GM12878 (cell line): ENCODE results near the gene CCL22. TPM values are rescaled to one million over a fixed set of nuclear protein-coding genes. Genes with fewer than 3 reads are reported as not detected.

ENCODE experiments used
- IKZF2 ChIP-seq, 2 experiments: fragments of 450-650 bp; IDR thresholded peaks; 2 replicates each; pipeline ENCODE4 v1.6.1; 2017; ENCODE audit warnings: mild to moderate bottlenecking in 2 of 2, moderate library complexity in 2 of 2
- SREBF1 ChIP-seq: IDR thresholded peaks from 2 replicates; pipeline ENCODE4 v1.6.1; 2012; ENCODE audit warnings: mild to moderate bottlenecking, low read length
- STAT1 ChIP-seq: fragments of 450-650 bp; conservative IDR thresholded peaks from 2 replicates; pipeline ENCODE4 v1.6.1; 2014; ENCODE audit warnings: antibody characterized with exemption, mild to moderate bottlenecking
- ZNF217 ChIP-seq: fragments of 450-650 bp; IDR thresholded peaks from 2 replicates; pipeline ENCODE4 v1.6.1; 2017; ENCODE audit warnings: antibody characterized with exemption, mild to moderate bottlenecking
- polyA plus RNA-seq, 11 experiments: library from polyadenylated mRNA; depleted of rRNA in 4 of 11; unstranded in 6 of 11; stranded (reverse) in 5 of 11; fragments of >200 nt; fragmentation: Nextera tagmentation in 4 of 11; fragmentation: Illumina TruSeq in 1 of 11; extraction: Ambion mirVana in 4 of 11; extraction: Trizol in 1 of 11; gene quantifications; 1 replicate in 1 of 11; 2 replicates in 10 of 11; pipeline versions ENCODE4 v1.2.1 to v1.2.3, GENCODE V29; 2011 to 2016; ENCODE audit warnings: inconsistent platforms in 2 of 11, missing spikeins in 2 of 11, low read depth in 1 of 11
- total RNA-seq, 4 experiments: library from RNA; depleted of rRNA in 3 of 4; stranded (reverse); fragments of >200 nt in 3 of 4; fragmentation: Illumina TruSeq in 1 of 4; extraction: Trizol in 1 of 4; gene quantifications; 2 replicates each; pipeline versions ENCODE4 v1.2.1 to v1.2.3, GENCODE V29; 2013 to 2021
- TF ChIP-seq, protein P1 (sequence below): fragments of 150-350 bp; IDR thresholded peaks from 2 replicates; pipeline ENCODE4 v1.6.1; 2014; ENCODE audit warnings: mild to moderate bottlenecking, low read depth, low read length
- TF ChIP-seq, protein P2 (sequence below): fragments of 450-650 bp; IDR thresholded peaks from 2 replicates; pipeline ENCODE4 v1.6.1; 2017; ENCODE audit warnings: mild to moderate bottlenecking, moderate library complexity
- TF ChIP-seq, protein P3 (sequence below): fragments of 450-650 bp; IDR thresholded peaks from 2 replicates; pipeline ENCODE4 v1.6.1; 2017; ENCODE audit warnings: antibody characterized with exemption, mild to moderate bottlenecking, moderate library complexity

CCL22 gene
- total and polyA plus RNA-seq, 10 of the 15 experiments (the other 5 are each of a cell fraction or from before 2014, with no cell fraction given): 38.0 to 704 (median 349) TPM

DNA sequence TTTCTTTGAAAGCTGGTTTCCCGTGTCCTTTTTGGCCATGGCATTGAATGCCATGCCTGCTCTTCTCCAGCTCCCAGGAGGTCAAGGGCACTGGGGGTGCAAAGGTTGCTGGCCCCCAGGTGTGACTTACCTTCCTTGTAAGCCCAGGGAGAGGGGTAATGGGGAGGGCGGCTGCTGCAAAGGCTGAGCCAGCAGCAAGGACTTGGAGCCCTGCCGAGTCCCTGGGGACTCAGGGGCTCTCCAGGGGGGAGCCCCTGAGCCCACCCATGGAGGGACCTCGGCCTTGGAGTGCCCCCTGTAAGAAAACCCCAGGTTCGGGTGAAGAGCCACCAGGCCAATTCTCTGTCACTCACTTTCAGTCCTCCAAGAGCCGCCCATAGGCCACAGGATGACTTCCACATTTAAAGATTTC lies 5.9 kb upstream of the CCL22 start (continued):
- TF ChIP-seq, protein P1, sequence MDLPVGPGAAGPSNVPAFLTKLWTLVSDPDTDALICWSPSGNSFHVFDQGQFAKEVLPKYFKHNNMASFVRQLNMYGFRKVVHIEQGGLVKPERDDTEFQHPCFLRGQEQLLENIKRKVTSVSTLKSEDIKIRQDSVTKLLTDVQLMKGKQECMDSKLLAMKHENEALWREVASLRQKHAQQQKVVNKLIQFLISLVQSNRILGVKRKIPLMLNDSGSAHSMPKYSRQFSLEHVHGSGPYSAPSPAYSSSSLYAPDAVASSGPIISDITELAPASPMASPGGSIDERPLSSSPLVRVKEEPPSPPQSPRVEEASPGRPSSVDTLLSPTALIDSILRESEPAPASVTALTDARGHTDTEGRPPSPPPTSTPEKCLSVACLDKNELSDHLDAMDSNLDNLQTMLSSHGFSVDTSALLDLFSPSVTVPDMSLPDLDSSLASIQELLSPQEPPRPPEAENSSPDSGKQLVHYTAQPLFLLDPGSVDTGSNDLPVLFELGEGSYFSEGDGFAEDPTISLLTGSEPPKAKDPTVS: no peak
- no peak for TF ChIP-seq ZNF217
- TF ChIP-seq, protein P2, sequence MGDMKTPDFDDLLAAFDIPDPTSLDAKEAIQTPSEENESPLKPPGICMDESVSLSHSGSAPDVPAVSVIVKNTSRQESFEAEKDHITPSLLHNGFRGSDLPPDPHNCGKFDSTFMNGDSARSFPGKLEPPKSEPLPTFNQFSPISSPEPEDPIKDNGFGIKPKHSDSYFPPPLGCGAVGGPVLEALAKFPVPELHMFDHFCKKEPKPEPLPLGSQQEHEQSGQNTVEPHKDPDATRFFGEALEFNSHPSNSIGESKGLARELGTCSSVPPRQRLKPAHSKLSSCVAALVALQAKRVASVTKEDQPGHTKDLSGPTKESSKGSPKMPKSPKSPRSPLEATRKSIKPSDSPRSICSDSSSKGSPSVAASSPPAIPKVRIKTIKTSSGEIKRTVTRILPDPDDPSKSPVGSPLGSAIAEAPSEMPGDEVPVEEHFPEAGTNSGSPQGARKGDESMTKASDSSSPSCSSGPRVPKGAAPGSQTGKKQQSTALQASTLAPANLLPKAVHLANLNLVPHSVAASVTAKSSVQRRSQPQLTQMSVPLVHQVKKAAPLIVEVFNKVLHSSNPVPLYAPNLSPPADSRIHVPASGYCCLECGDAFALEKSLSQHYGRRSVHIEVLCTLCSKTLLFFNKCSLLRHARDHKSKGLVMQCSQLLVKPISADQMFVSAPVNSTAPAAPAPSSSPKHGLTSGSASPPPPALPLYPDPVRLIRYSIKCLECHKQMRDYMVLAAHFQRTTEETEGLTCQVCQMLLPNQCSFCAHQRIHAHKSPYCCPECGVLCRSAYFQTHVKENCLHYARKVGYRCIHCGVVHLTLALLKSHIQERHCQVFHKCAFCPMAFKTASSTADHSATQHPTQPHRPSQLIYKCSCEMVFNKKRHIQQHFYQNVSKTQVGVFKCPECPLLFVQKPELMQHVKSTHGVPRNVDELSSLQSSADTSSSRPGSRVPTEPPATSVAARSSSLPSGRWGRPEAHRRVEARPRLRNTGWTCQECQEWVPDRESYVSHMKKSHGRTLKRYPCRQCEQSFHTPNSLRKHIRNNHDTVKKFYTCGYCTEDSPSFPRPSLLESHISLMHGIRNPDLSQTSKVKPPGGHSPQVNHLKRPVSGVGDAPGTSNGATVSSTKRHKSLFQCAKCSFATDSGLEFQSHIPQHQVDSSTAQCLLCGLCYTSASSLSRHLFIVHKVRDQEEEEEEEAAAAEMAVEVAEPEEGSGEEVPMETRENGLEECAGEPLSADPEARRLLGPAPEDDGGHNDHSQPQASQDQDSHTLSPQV: no peak
- no peak for TF ChIP-seq STAT1
- TF ChIP-seq SREBF1: no peak
- TF ChIP-seq, protein P3, sequence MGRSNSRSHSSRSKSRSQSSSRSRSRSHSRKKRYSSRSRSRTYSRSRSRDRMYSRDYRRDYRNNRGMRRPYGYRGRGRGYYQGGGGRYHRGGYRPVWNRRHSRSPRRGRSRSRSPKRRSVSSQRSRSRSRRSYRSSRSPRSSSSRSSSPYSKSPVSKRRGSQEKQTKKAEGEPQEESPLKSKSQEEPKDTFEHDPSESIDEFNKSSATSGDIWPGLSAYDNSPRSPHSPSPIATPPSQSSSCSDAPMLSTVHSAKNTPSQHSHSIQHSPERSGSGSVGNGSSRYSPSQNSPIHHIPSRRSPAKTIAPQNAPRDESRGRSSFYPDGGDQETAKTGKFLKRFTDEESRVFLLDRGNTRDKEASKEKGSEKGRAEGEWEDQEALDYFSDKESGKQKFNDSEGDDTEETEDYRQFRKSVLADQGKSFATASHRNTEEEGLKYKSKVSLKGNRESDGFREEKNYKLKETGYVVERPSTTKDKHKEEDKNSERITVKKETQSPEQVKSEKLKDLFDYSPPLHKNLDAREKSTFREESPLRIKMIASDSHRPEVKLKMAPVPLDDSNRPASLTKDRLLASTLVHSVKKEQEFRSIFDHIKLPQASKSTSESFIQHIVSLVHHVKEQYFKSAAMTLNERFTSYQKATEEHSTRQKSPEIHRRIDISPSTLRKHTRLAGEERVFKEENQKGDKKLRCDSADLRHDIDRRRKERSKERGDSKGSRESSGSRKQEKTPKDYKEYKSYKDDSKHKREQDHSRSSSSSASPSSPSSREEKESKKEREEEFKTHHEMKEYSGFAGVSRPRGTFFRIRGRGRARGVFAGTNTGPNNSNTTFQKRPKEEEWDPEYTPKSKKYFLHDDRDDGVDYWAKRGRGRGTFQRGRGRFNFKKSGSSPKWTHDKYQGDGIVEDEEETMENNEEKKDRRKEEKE: no peak
- no peak for TF ChIP-seq IKZF2 (IDR thresholded peaks at IDR 0.05)
